ENCODE measurements around the gene USP44. TPM values are rescaled to one million over a fixed set of nuclear protein-coding genes. Genes with fewer than 3 reads are reported as not detected.

USP44 gene
- total and polyA plus RNA-seq, 2 of the 13 experiments (the other 11 are each of a cell fraction or from before 2014, with no cell fraction given): 0.05 to 0.07 TPM

GRCh38 chr12:95506707-95507523 is 44.4 kb downstream of the USP44 start:
- Histone ChIP-seq H3K27me3 (ENCODE audit: control insufficient read depth in 1 of 2, insufficient read depth in 2 of 2, low read length in 2 of 2) (no peaks in the 10 kb centered on the region), H3K4me2 (ENCODE audit: low read depth, low read length) (no peak overlapping the region), H3K27ac (ENCODE audit: extremely low read length, insufficient read depth, low read length) (no peak overlapping the region), H3K4me1 (ENCODE audit: insufficient read depth, low read length) (no peaks in the 10 kb centered on the region), H3K9ac (ENCODE audit: insufficient read depth, low read depth, low read length) (no peak overlapping the region), H4K20me1 (ENCODE audit: insufficient read depth, low read length) (no peaks in the 10 kb centered on the region), H2AFZ (ENCODE audit: low read length) (no peak overlapping the region), H3K4me3 (replicated peaks in 1 of 3; ENCODE audit: insufficient read depth in 1 of 3, low read depth in 2 of 3, low read length in 3 of 3) (no peak overlapping the region), H3K36me3 (replicated peaks in 1 of 2; ENCODE audit: control insufficient read depth in 1 of 2, insufficient read depth in 2 of 2, low read length in 2 of 2) (peaks cover 27 to 75% of the 10 kb centered on the region in 2 experiments), H3K79me2 (ENCODE audit: insufficient read depth, low read length) (no peaks in the 10 kb centered on the region), H3K9me3 (ENCODE audit: low read length) (no peaks in the 10 kb centered on the region)
- POLR2A ChIA-PET: no interaction called here
- TF ChIP-seq ZNF652 (CRISPR knock-in tag; IDR thresholded peaks at IDR 0.05; ENCODE audit: borderline replicate concordance, low read depth) (no peak), ZNF318 (CRISPR knock-in tag; IDR thresholded peaks at IDR 0.05) (no peak), ARNTL (CRISPR knock-in tag; IDR thresholded peaks at IDR 0.05) (no peak), ZNF800 (CRISPR knock-in tag; IDR thresholded peaks at IDR 0.05) (no peak), NPAS2 (CRISPR knock-in tag; IDR thresholded peaks at IDR 0.05; ENCODE audit: borderline replicate concordance) (no peak), PAF1 (CRISPR knock-in tag; IDR thresholded peaks at IDR 0.05) (no peak), ZNF703 (CRISPR knock-in tag; IDR thresholded peaks at IDR 0.05; ENCODE audit: borderline replicate concordance) (no peak), SP1 (IDR thresholded peaks at IDR 0.05) (no peak), SP1 (CRISPR knock-in tag; IDR thresholded peaks at IDR 0.05) (no peak), JUNB (CRISPR knock-in tag; IDR thresholded peaks at IDR 0.05; ENCODE audit: borderline replicate concordance) (no peak)
- ATAC-seq: no peak
- no peak for DNase-seq (ENCODE audit: low spot score)
- CTCF ChIA-PET (ENCODE audit: low intra/inter-chr PET ratio, low total read pairs): no interaction called here
- FAIRE-seq: no peak
- in situ Hi-C loops (cut with HindIII; ENCODE audit: extremely low pct_ligation_motif_present, low pct_unique_long_range_greater_than_20kb): no loop called here
- 98% methylated on average over 10 of the region's 10 CpGs for WGBS (ENCODE audit: low lambda C conversion rate)
- intact Hi-C loops (cut with micrococcal nuclease; ENCODE audit: unreplicated experiment): no loop called here
- BruUV-seq (replicated peaks): no TSS peak

Measured in HepG2 (cell line).